NK-92 treated with Interleukin-12 subunit alpha and Interleukin-12 subunit beta, amount 100 ng/mL, for 24 hours (cell line): ENCODE measurements around the gene P2RX7.

Experiments used
- DNase-seq: peaks from one replicate; lab custom pipeline; 2025; lab: John Stamatoyannopoulos, UW

Gene P2RX7

GRCh38 chr12:121110211-121110940 lies 22.3 kb upstream of the P2RX7 start:
- DNase-seq, result peak; percentile 30

GRCh38 chr12:121111684-121112083 lies 21.0 kb upstream of the P2RX7 start:
- DNase-seq, result no peak

- DNase-seq, result no peak
Observed at GRCh38 chr12:121112496-121112895, 20.2 kb upstream of the P2RX7 start.

- DNase-seq, result no peak
Observed at GRCh38 chr12:121113057-121113456, 19.6 kb upstream of the P2RX7 start.

GRCh38 chr12:121114019-121114639 lies 18.5 kb upstream of the P2RX7 start:
- no peak for DNase-seq

- no peak for DNase-seq
Observed at GRCh38 chr12:121114806-121115205, 17.9 kb upstream of the P2RX7 start.

GRCh38 chr12:121115530-121115929 lies 17.1 kb upstream of the P2RX7 start:
- no peak for DNase-seq

- DNase-seq, result no peak
Observed at GRCh38 chr12:121116318-121117225, 16.1 kb upstream of the P2RX7 start.

GRCh38 chr12:121117226-121117777 lies 15.4 kb upstream of the P2RX7 start:
- no peak for DNase-seq

GRCh38 chr12:121120323-121120722 lies 12.4 kb upstream of the P2RX7 start:
- DNase-seq, result no peak

GRCh38 chr12:121120989-121121755 lies 11.5 kb upstream of the P2RX7 start:
- no peak for DNase-seq

- no peak for DNase-seq
Observed at GRCh38 chr12:121121805-121122204, 10.9 kb upstream of the P2RX7 start.

- no peak for DNase-seq
Observed at GRCh38 chr12:121123488-121123887, 9.2 kb upstream of the P2RX7 start.

- DNase-seq, result no peak
Observed at GRCh38 chr12:121124402-121125109, 8.1 kb upstream of the P2RX7 start.

GRCh38 chr12:121127501-121127900 lies 5.2 kb upstream of the P2RX7 start:
- DNase-seq, result no peak

GRCh38 chr12:121128908-121129810 lies 3.5 kb upstream of the P2RX7 start:
- DNase-seq, result peak; percentile 79

- DNase-seq, result no peak
Observed at GRCh38 chr12:121129811-121130147, 2.9 kb upstream of the P2RX7 start.

GRCh38 chr12:121130866-121131373 lies 1.8 kb upstream of the P2RX7 start:
- DNase-seq, result no peak

GRCh38 chr12:121131941-121132341 lies 735 bp upstream of the P2RX7 start:
- no peak for DNase-seq

GRCh38 chr12:121133838-121134237 lies 1.2 kb downstream of the P2RX7 start:
- DNase-seq, result no peak
